GM12878 (cell line): ENCODE measurements around the gene POU6F2. TPM values are rescaled to one million over a fixed set of nuclear protein-coding genes. Genes with fewer than 3 reads are reported as not detected.

Experiments used
- ATAC-seq: fragments of 200-7000 bp; cut with Tn5 transposase; 3 replicates; pipeline ENCODE4 v1.9.1; 2020; ENCODE audit warnings: mild to moderate bottlenecking, moderate library complexity
- BruUV-seq: library from RNA; stranded (reverse); fragments of 400-500 nt; replicated peaks from 2 replicates; lab custom pipeline; 2021; lab: Mats Ljungman, UMichigan
- CTCF ChIA-PET: fragments of 300-600 bp; sonication (Branson Sonifier 250); formaldehyde crosslinking; extraction: SDS; loops from one replicate; lab custom pipeline; 2021; ENCODE audit warnings: inconsistent platforms; lab: Yijun Ruan, JAX
- POLR2A ChIA-PET: fragments of 350-600 bp; formaldehyde crosslinking; extraction: SDS; loops from one replicate; lab custom pipeline; 2021; ENCODE audit warnings: inconsistent platforms; lab: Charles Lee
- RAD21 ChIA-PET: fragments of 300-600 bp; sonication (Branson Sonifier 250); formaldehyde crosslinking; loops from one replicate; lab custom pipeline; 2023; ENCODE audit warnings: antibody characterized with exemption; ENCODE audit not compliant: unreplicated experiment; lab: Charles Lee
- SMC1A ChIA-PET: fragments of 300-600 bp; sonication (Branson Sonifier 250); formaldehyde crosslinking; loops from one replicate; lab custom pipeline; 2023; ENCODE audit not compliant: unreplicated experiment, uncharacterized antibody; lab: Charles Lee
- DNase-seq: peaks from one replicate; pipeline ENCODE4 v3.0.0-alpha.2; 2011; ENCODE audit warnings: low read depth, low spot score
- FAIRE-seq: peaks from 3 replicates; lab custom pipeline; 2011; peaks lifted over from hg19 to GRCh38; lab: Jason Lieb, UNC
- H2AFZ ChIP-seq: 2 replicates; pipeline ENCODE4 v1.6.0; 2011; ENCODE audit warnings: low read depth, low read length, control low read depth; ENCODE audit not compliant: control insufficient read depth
- H3K27ac ChIP-seq: 2 replicates; pipeline ENCODE4 v1.5.1; 2011; ENCODE audit warnings: control low read depth; ENCODE audit not compliant: control insufficient read depth, insufficient read depth
- H3K27me3 ChIP-seq, 2 experiments: replicated peaks in 1 of 2; 2 replicates each; pipeline versions ENCODE4 v1.6.0 to v1.6.1; 2011; ENCODE audit warnings: low read length in 1 of 2; ENCODE audit not compliant: control insufficient read depth in 2 of 2, insufficient read depth in 2 of 2
- H3K36me3 ChIP-seq, 2 experiments: 2 replicates each; pipeline ENCODE4 v1.5.1; 2011; ENCODE audit warnings: low read length in 1 of 2; ENCODE audit not compliant: control insufficient read depth in 2 of 2, insufficient read depth in 2 of 2
- H3K4me1 ChIP-seq: 2 replicates; pipeline ENCODE4 v1.6.1; 2011; ENCODE audit warnings: mild to moderate bottlenecking, low read length, moderate library complexity, mixed read lengths; ENCODE audit not compliant: control insufficient read depth, insufficient read depth
- H3K4me2 ChIP-seq: 2 replicates; pipeline ENCODE4 v1.6.0; 2011; ENCODE audit warnings: control low read depth; ENCODE audit not compliant: control insufficient read depth, insufficient read depth
- H3K4me3 ChIP-seq: fragments of 200-600 bp; sonication (generic); 2 replicates; pipeline ENCODE4 v1.5.1; 2016
- H3K79me2 ChIP-seq: 2 replicates; pipeline ENCODE4 v1.6.0; 2011; ENCODE audit warnings: low read length; ENCODE audit not compliant: control insufficient read depth, insufficient read depth
- H3K9ac ChIP-seq: 2 replicates; pipeline ENCODE4 v1.8.0; 2011; ENCODE audit warnings: low read length, control low read depth, mixed read lengths; ENCODE audit not compliant: control insufficient read depth, insufficient read depth
- H3K9me3 ChIP-seq: replicated peaks from 3 replicates; pipeline ENCODE4 v1.5.1; 2011; ENCODE audit warnings: mild to moderate bottlenecking, low read length; ENCODE audit not compliant: control insufficient read depth, insufficient read depth
- H4K20me1 ChIP-seq: 2 replicates; pipeline ENCODE4 v1.6.0; 2011; ENCODE audit not compliant: control insufficient read depth, insufficient read depth
- CEBPZ ChIP-seq: fragments of 150-350 bp; IDR thresholded peaks from 2 replicates; pipeline ENCODE4 v1.6.1; 2016; ENCODE audit warnings: low read depth, low read length
- MEF2A ChIP-seq: IDR thresholded peaks from 2 replicates; pipeline ENCODE4 v1.6.1; 2011; ENCODE audit warnings: low read depth, mild to moderate bottlenecking, low read length, moderate library complexity; ENCODE audit not compliant: insufficient read depth
- MXI1 ChIP-seq: fragments of 150-350 bp; IDR thresholded peaks from 2 replicates; pipeline ENCODE4 v1.6.1; 2011; ENCODE audit warnings: low read depth, mild to moderate bottlenecking, inconsistent platforms, low read length, improper control_type of control experiment
- SKIL ChIP-seq: fragments of 450-650 bp; IDR thresholded peaks from 2 replicates; pipeline ENCODE4 v1.6.1; 2017; ENCODE audit warnings: mild to moderate bottlenecking, low read depth, inconsistent platforms; ENCODE audit not compliant: poor library complexity, severe bottlenecking
- SMAD5 ChIP-seq: IDR thresholded peaks from 2 replicates; pipeline ENCODE4 v1.6.1; 2016; ENCODE audit warnings: antibody characterized with exemption, low read depth
- TCF3 ChIP-seq: IDR thresholded peaks from 2 replicates; pipeline ENCODE4 v1.6.1; 2012; ENCODE audit warnings: low read depth, mild to moderate bottlenecking, low read length, borderline replicate concordance; ENCODE audit not compliant: insufficient read depth
- WGBS: methylation state at CpG from one replicate; pipeline ENCODE4 v1.1.6; 2016; ENCODE audit warnings: low lambda C conversion rate; ENCODE audit not compliant: insufficient replicate concordance, insufficient coverage; ENCODE audit errors: missing lambda C conversion rate; 5-methylcytosine and 5-hydroxymethylcytosine counted together
- in situ Hi-C: fragments of 300-500 bp; cut with MboI; formaldehyde crosslinking; loops from 9 replicates; pipeline ENCODE4 v1.14.3; 2018; ENCODE audit warnings: mixed read lengths
- intact Hi-C: fragments of 100-400 bp; cut with micrococcal nuclease; formaldehyde crosslinking; loops from one replicate; pipeline ENCODE4 v1.14.2; 2022; ENCODE audit not compliant: unreplicated experiment
- polyA plus RNA-seq, 11 experiments: library from polyadenylated mRNA; depleted of rRNA in 4 of 11; unstranded in 6 of 11; stranded (reverse) in 5 of 11; fragments of >200 nt; fragmentation: Nextera tagmentation in 4 of 11; fragmentation: Illumina TruSeq in 1 of 11; extraction: Ambion mirVana in 4 of 11; extraction: Trizol in 1 of 11; gene quantifications; 1 replicate in 1 of 11; 2 replicates in 10 of 11; pipeline versions ENCODE4 v1.2.1 to v1.2.3, GENCODE V29; 2011 to 2016; ENCODE audit warnings: inconsistent platforms in 2 of 11, missing spikeins in 2 of 11, low read depth in 1 of 11
- total RNA-seq, 4 experiments: library from RNA; depleted of rRNA in 3 of 4; stranded (reverse); fragments of >200 nt in 3 of 4; fragmentation: Illumina TruSeq in 1 of 4; extraction: Trizol in 1 of 4; gene quantifications; 2 replicates each; pipeline versions ENCODE4 v1.2.1 to v1.2.3, GENCODE V29; 2013 to 2021
- TF ChIP-seq, protein P1 (sequence below): fragments of 450-650 bp; IDR thresholded peaks from 2 replicates; pipeline ENCODE4 v1.6.1; 2017; ENCODE audit warnings: low read depth, mild to moderate bottlenecking, moderate library complexity
- TF ChIP-seq, protein P2 (sequence below): fragments of 450-650 bp; IDR thresholded peaks from 2 replicates; pipeline ENCODE4 v1.6.1; 2018; ENCODE audit warnings: mild to moderate bottlenecking, low read depth, moderate library complexity; ENCODE audit not compliant: partially characterized antibody
- TF ChIP-seq, protein P3 (sequence below): fragments of 450-650 bp; IDR thresholded peaks from 2 replicates; pipeline ENCODE4 v1.6.1; 2014; ENCODE audit warnings: mild to moderate bottlenecking

The POU6F2 gene
- total and polyA plus RNA-seq, 10 of the 15 experiments (the other 5 are each of a cell fraction or from before 2014, with no cell fraction given), result 0.10 TPM; not detected in 9

DNA sequence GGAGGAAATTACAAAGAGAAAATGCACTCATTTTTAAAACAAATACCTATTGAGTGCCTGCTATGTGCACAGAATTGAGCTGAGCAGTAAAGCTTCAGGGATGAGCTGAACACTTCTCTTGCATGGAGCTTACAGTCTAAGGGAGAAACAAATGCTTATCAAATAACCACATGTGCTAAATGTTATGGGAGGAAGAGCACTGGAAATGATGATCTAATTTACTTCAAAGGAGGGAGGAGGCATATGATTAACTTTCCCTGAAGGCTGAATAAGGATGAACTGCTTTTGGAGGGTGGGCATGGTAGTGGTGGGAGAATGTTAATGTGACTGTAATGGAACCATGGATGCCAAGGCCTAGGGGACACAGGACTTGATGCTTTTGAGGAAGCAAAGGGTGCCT is 168.2 kb downstream of the POU6F2 start (continued):
- TF ChIP-seq SMAD5, result no peak
- no peak for TF ChIP-seq SKIL
- TF ChIP-seq CEBPZ, result no peak
- TF ChIP-seq, protein P1, sequence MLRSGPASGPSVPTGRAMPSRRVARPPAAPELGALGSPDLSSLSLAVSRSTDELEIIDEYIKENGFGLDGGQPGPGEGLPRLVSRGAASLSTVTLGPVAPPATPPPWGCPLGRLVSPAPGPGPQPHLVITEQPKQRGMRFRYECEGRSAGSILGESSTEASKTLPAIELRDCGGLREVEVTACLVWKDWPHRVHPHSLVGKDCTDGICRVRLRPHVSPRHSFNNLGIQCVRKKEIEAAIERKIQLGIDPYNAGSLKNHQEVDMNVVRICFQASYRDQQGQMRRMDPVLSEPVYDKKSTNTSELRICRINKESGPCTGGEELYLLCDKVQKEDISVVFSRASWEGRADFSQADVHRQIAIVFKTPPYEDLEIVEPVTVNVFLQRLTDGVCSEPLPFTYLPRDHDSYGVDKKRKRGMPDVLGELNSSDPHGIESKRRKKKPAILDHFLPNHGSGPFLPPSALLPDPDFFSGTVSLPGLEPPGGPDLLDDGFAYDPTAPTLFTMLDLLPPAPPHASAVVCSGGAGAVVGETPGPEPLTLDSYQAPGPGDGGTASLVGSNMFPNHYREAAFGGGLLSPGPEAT, result no peak
- TF ChIP-seq, all 136 proteins: peak for 0

GRCh38 chr7:39152701-39153100 is 175.0 kb downstream of the POU6F2 start:
- POLR2A ChIA-PET, result no interaction called here
- Histone ChIP-seq H2AFZ (no peak overlapping the region), H3K4me3 (no peak overlapping the region), H3K9me3 (no peaks in the 10 kb centered on the region), H3K27ac (no peak overlapping the region), H3K79me2 (no peaks in the 10 kb centered on the region), H4K20me1 (no peaks in the 10 kb centered on the region), H3K9ac (no peak overlapping the region), H3K4me2 (no peak overlapping the region), H3K4me1 (no peaks in the 10 kb centered on the region), H3K27me3 (no peaks in the 10 kb centered on the region), H3K36me3 (no peaks in the 10 kb centered on the region)
- no TSS peak for BruUV-seq
- intact Hi-C loops (no loop called here), in situ Hi-C loops (no loop called here)
- SMC1A ChIA-PET, result no interaction called here
- no peak for ATAC-seq
- FAIRE-seq, result no peak
- CTCF ChIA-PET, result interaction anchor here (1.1 kb wide), 1 partner anchor 14 kb away, joined by 3 read pairs; no protein-coding TSS in a partner anchor
- RAD21 ChIA-PET, result no interaction called here
- DNase-seq, result no peak
- 52% methylated on average over 4 of the region's 4 CpGs for WGBS
- no peak for TF ChIP-seq MEF2A
- TF ChIP-seq TCF3, result no peak
- TF ChIP-seq, protein P2, sequence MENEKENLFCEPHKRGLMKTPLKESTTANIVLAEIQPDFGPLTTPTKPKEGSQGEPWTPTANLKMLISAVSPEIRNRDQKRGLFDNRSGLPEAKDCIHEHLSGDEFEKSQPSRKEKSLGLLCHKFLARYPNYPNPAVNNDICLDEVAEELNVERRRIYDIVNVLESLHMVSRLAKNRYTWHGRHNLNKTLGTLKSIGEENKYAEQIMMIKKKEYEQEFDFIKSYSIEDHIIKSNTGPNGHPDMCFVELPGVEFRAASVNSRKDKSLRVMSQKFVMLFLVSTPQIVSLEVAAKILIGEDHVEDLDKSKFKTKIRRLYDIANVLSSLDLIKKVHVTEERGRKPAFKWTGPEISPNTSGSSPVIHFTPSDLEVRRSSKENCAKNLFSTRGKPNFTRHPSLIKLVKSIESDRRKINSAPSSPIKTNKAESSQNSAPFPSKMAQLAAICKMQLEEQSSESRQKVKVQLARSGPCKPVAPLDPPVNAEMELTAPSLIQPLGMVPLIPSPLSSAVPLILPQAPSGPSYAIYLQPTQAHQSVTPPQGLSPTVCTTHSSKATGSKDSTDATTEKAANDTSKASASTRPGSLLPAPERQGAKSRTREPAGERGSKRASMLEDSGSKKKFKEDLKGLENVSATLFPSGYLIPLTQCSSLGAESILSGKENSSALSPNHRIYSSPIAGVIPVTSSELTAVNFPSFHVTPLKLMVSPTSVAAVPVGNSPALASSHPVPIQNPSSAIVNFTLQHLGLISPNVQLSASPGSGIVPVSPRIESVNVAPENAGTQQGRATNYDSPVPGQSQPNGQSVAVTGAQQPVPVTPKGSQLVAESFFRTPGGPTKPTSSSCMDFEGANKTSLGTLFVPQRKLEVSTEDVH, result no peak
- TF ChIP-seq, protein P3, sequence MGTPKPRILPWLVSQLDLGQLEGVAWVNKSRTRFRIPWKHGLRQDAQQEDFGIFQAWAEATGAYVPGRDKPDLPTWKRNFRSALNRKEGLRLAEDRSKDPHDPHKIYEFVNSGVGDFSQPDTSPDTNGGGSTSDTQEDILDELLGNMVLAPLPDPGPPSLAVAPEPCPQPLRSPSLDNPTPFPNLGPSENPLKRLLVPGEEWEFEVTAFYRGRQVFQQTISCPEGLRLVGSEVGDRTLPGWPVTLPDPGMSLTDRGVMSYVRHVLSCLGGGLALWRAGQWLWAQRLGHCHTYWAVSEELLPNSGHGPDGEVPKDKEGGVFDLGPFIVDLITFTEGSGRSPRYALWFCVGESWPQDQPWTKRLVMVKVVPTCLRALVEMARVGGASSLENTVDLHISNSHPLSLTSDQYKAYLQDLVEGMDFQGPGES, result no peak
- TF ChIP-seq MXI1, result no peak
